HCT116 (cell line): Measurements from ENCODE around the gene EXOC6B.

Experiments
- CTCF ChIP-seq, 3 experiments: fragments of 200-600 bp in 1 of 3; sonication (generic) in 1 of 3; IDR thresholded peaks in 2 of 3; conservative IDR thresholded peaks in 1 of 3; 2 replicates each; pipeline ENCODE4 v1.5.1; 2012 to 2017; ENCODE audit warnings: low read depth in 2 of 3, low read length in 2 of 3, antibody characterized with exemption in 1 of 3, borderline replicate concordance in 1 of 3, control low read depth in 1 of 3, mild to moderate bottlenecking in 1 of 3, mixed read lengths in 1 of 3, mixed run types in 1 of 3, moderate library complexity in 1 of 3; ENCODE audit not compliant: insufficient read depth in 1 of 3
- EZH2 ChIP-seq: fragments of 200-600 bp; sonication (generic); IDR thresholded peaks from 2 replicates; pipeline ENCODE4 v1.6.1; 2017; ENCODE audit warnings: antibody characterized with exemption, mixed run types
- FOSL1 ChIP-seq: IDR thresholded peaks from 2 replicates; pipeline ENCODE4 v1.6.1; 2012; ENCODE audit warnings: low read depth
- POLR2A ChIP-seq: IDR thresholded peaks from 2 replicates; pipeline ENCODE4 v1.7.0; 2011; ENCODE audit warnings: borderline replicate concordance; ENCODE audit not compliant: insufficient read depth, insufficient read length; ENCODE audit errors: extremely low read depth
- REST ChIP-seq: IDR thresholded peaks from 2 replicates; pipeline ENCODE4 v1.6.1; 2012; ENCODE audit warnings: low read depth
- SP1 ChIP-seq: IDR thresholded peaks from 2 replicates; pipeline ENCODE4 v1.6.1; 2012; ENCODE audit warnings: low read depth
- ZBTB33 ChIP-seq: IDR thresholded peaks from 2 replicates; pipeline ENCODE4 v1.6.1; 2011; ENCODE audit warnings: mild to moderate bottlenecking, low read length, moderate library complexity; ENCODE audit not compliant: insufficient replicate concordance; ENCODE audit errors: extremely low read depth
- ZNF274 ChIP-seq: fragments of 200-500 bp; sonication (Bioruptor generic); IDR thresholded peaks from 2 replicates; pipeline ENCODE4 v1.6.1; 2014; ENCODE audit warnings: mild to moderate bottlenecking, low read depth, low read length, inconsistent platforms

GRCh38 chr2:72524071-72524470, 301.8 kb downstream of the EXOC6B start:
- no peak for TF ChIP-seq REST
- no peak for TF ChIP-seq CTCF (IDR thresholded peaks at IDR 0.05 in 2 of 3, conservative IDR thresholded peaks at IDR 0.05 in 1 of 3; ENCODE audit: borderline replicate concordance in 1 of 3, insufficient read depth in 1 of 3, low read depth in 2 of 3, low read length in 2 of 3)
- TF ChIP-seq FOSL1, result no peak
- no peak for TF ChIP-seq ZBTB33
- no peak for TF ChIP-seq EZH2
- TF ChIP-seq POLR2A, result no peak
- TF ChIP-seq SP1, result no peak
- no peak for TF ChIP-seq ZNF274
